Astrocyte of the spinal cord (primary cell): Measurements from ENCODE around the gene CALHM4.

Source experiments
- DNase-seq: peaks from one replicate; pipeline ENCODE4 v3.0.0; 2011; ENCODE audit warnings: low read depth, low spot score
- H3K4me3 ChIP-seq: 2 replicates; pipeline ENCODE4 v1.5.1; 2011; ENCODE audit warnings: low read depth, mild to moderate bottlenecking, low read length, moderate library complexity
- CTCF ChIP-seq: IDR thresholded peaks from 2 replicates; pipeline ENCODE4 v1.5.1; 2012; ENCODE audit warnings: low read depth, mild to moderate bottlenecking, low read length, inconsistent platforms
- in situ Hi-C: cut with HindIII; loops from 2 replicates; pipeline ENCODE4 v1.10.0; 2017; ENCODE audit warnings: low sequenced_read_pairs

CALHM4 gene

DNA sequence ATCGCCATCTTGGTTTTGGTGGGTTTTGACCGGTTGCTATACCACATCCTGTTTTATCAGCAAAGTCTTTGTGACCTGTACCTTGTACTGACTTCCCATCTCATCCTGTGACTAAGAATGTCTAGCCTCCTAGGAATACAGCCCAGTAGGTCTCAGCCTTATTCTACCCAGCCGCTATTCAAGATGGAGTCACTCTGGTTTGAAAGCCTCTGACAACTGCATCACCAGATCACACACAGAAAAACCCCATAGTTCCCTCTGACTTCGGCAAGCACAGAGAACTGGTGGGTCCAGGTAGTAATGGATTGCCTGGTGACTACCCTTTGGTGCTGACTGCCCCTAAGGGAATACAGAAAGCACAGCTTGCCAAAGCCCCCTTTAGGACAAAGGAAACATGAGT is 52.4 kb downstream of the CALHM4 start:
- TF ChIP-seq CTCF = no peak
- DNase-seq = no peak
- in situ Hi-C loops = no loop called here
- no peak overlapping the region for H3K4me3 ChIP-seq
